GM23248 (cell line): ENCODE data around the gene WWOX.

Experiments
- EZH2 ChIP-seq: fragments of 200-600 bp; sonication (generic); IDR thresholded peaks from 2 replicates; pipeline ENCODE4 v1.6.1; 2018; ENCODE audit warnings: antibody characterized with exemption, mild to moderate bottlenecking; ENCODE audit not compliant: insufficient read depth, poor library complexity, severe bottlenecking
- EZH2phosphoT487 ChIP-seq: fragments of 200-600 bp; sonication (generic); IDR thresholded peaks from 2 replicates; pipeline ENCODE4 v1.6.1; 2018; ENCODE audit warnings: antibody characterized with exemption, moderate library complexity, mild to moderate bottlenecking, low read depth; ENCODE audit not compliant: insufficient read depth

GRCh38 chr16:78759596-78759995, 660.1 kb downstream of the WWOX start:
- TF ChIP-seq EZH2phosphoT487 (no peak), EZH2 (no peak)
